HG03520 (cell line): Measurements from ENCODE around the gene ATP6V1G3.
"Not testable (repeated sequence)": the region's sequence is repeated elsewhere in the genome, so short reads cannot be mapped to it uniquely, and the experiment has no call there.

Experiments used
- ATAC-seq: cut with Tn5 transposase; IDR thresholded peaks from one replicate; pipeline ENCODE4 v1.9.1; 2021; ENCODE audit warnings: mild to moderate bottlenecking, moderate library complexity; ENCODE audit not compliant: unreplicated experiment

The ATP6V1G3 gene

GRCh38 chr1:198498103-198498385, 42.4 kb downstream of the ATP6V1G3 start:
- ATAC-seq = no peak

GRCh38 chr1:198497326-198498102, 43.0 kb downstream of the ATP6V1G3 start:
- no peak for ATAC-seq

- no peak for ATAC-seq
Observed at GRCh38 chr1:198496216-198497143, 44.0 kb downstream of the ATP6V1G3 start.

GRCh38 chr1:198495631-198496030, 44.8 kb downstream of the ATP6V1G3 start:
- ATAC-seq = no peak

GRCh38 chr1:198494658-198495103, 45.8 kb downstream of the ATP6V1G3 start:
- no peak for ATAC-seq

- ATAC-seq = no peak
Observed at GRCh38 chr1:198494139-198494538, 46.3 kb downstream of the ATP6V1G3 start.

GRCh38 chr1:198493329-198493728, 47.2 kb downstream of the ATP6V1G3 start:
- no peak for ATAC-seq

GRCh38 chr1:198492872-198493271, 47.6 kb downstream of the ATP6V1G3 start:
- no peak for ATAC-seq

- ATAC-seq = no peak
Observed at GRCh38 chr1:198491596-198491995, 48.9 kb downstream of the ATP6V1G3 start.

GRCh38 chr1:198491028-198491427, 49.5 kb downstream of the ATP6V1G3 start:
- no peak for ATAC-seq

GRCh38 chr1:198490224-198490623, 50.3 kb downstream of the ATP6V1G3 start:
- no peak for ATAC-seq

- ATAC-seq = no peak
Observed at GRCh38 chr1:198486903-198487302, 53.6 kb downstream of the ATP6V1G3 start.

- no peak for ATAC-seq
Observed at GRCh38 chr1:198483645-198484044, 56.8 kb downstream of the ATP6V1G3 start.

GRCh38 chr1:198483006-198483405, 57.5 kb downstream of the ATP6V1G3 start:
- no peak for ATAC-seq

- no peak for ATAC-seq
Observed at GRCh38 chr1:198481661-198482060, 58.8 kb downstream of the ATP6V1G3 start.

GRCh38 chr1:198480876-198481275, 59.6 kb downstream of the ATP6V1G3 start:
- ATAC-seq = no peak

- not testable (repeated sequence) for ATAC-seq
Observed at GRCh38 chr1:198477354-198477753, 63.1 kb downstream of the ATP6V1G3 start.
